K562 (cell line): ENCODE data around the gene CUTA. TPM values are rescaled to one million over a fixed set of nuclear protein-coding genes. Genes with fewer than 3 reads are reported as not detected.

ENCODE experiments used
- ATAC-seq: fragments of 200-7000 bp; cut with Tn5 transposase; 3 replicates; pipeline ENCODE4 v1.9.1; 2020; ENCODE audit warnings: moderate library complexity
- BruUV-seq: library from RNA; stranded (reverse); fragments of 400-500 nt; replicated peaks from 2 replicates; lab custom pipeline; 2021; lab: Mats Ljungman, UMichigan
- CTCF ChIA-PET: fragments of 300-600 bp; formaldehyde crosslinking; extraction: SDS; loops from one replicate; lab custom pipeline; 2021; ENCODE audit warnings: low intra/inter-chr PET ratio; lab: Yijun Ruan, JAX
- POLR2A ChIA-PET: fragments of 300-600, 350-650 bp; sonication (Branson Sonifier 250); formaldehyde crosslinking; extraction: SDS; loops from one replicate; lab custom pipeline; 2021; ENCODE audit warnings: antibody characterized with exemption, inconsistent platforms; lab: Yijun Ruan, JAX
- DNase-seq, 4 experiments: peaks; one replicate each; pipeline versions ENCODE4 v3.0.0 to v3.0.0-alpha.2; 2011 to 2018; ENCODE audit warnings: low spot score in 3 of 4, mixed read lengths in 3 of 4; ENCODE audit errors: extremely low read depth in 1 of 4
- FAIRE-seq: peaks from 2 replicates; lab custom pipeline; 2011; peaks lifted over from hg19 to GRCh38; lab: Jason Lieb, UNC
- H2AFZ ChIP-seq: 2 replicates; pipeline ENCODE4 v1.6.0; 2011; ENCODE audit warnings: low read depth, low read length, control low read depth, inconsistent platforms
- H3K27ac ChIP-seq: fragments of 200-600 bp; 3 replicates; pipeline ENCODE4 v1.8.0; 2011; ENCODE audit warnings: low read depth, mild to moderate bottlenecking, control low read depth, inconsistent platforms, low read length, moderate library complexity, mixed read lengths; ENCODE audit errors: extremely low read depth
- H3K27me3 ChIP-seq, 2 experiments: fragments of 300-600 bp in 1 of 2; 2 replicates in 1 of 2; 3 replicates in 1 of 2; pipeline versions ENCODE4 v1.6.0 to v1.8.0; 2011; ENCODE audit warnings: inconsistent platforms in 2 of 2, low read length in 2 of 2, mild to moderate bottlenecking in 1 of 2, mixed read lengths in 1 of 2, moderate library complexity in 1 of 2; ENCODE audit not compliant: control insufficient read depth in 2 of 2, insufficient read depth in 2 of 2
- H3K36me3 ChIP-seq: fragments of 300-600 bp; 3 replicates; pipeline ENCODE4 v1.8.0; 2011; ENCODE audit warnings: mild to moderate bottlenecking, low read length, inconsistent platforms; ENCODE audit not compliant: control insufficient read depth, insufficient read depth
- H3K4me1 ChIP-seq, 2 experiments: fragments of 200-600 bp in 1 of 2; replicated peaks in 1 of 2; 2 replicates in 1 of 2; 3 replicates in 1 of 2; pipeline versions ENCODE4 v1.5.1 to v1.8.0; 2011; ENCODE audit warnings: inconsistent platforms in 2 of 2, low read length in 2 of 2, mild to moderate bottlenecking in 1 of 2, mixed read lengths in 1 of 2, moderate library complexity in 1 of 2; ENCODE audit not compliant: control insufficient read depth in 2 of 2, insufficient read depth in 2 of 2
- H3K4me2 ChIP-seq: 2 replicates; pipeline ENCODE4 v1.6.1; 2011; ENCODE audit warnings: low read length, control low read depth, inconsistent platforms, mixed read lengths; ENCODE audit not compliant: insufficient read depth
- H3K4me3 ChIP-seq: fragments of 200-600 bp; sonication (generic), shearing (Covaris generic); 2 replicates; pipeline ENCODE4 v1.5.1; 2016; ENCODE audit warnings: control low read depth, inconsistent platforms
- H3K79me2 ChIP-seq: fragments of 200-600 bp; 3 replicates; pipeline ENCODE4 v1.8.0; 2011; ENCODE audit warnings: low read length, inconsistent platforms; ENCODE audit not compliant: control insufficient read depth, insufficient read depth
- H3K9ac ChIP-seq, 2 experiments: 2 replicates each; pipeline versions ENCODE4 v1.6.0 to v1.6.1; 2011; ENCODE audit warnings: low read depth in 2 of 2, low read length in 2 of 2, control low read depth in 1 of 2, inconsistent platforms in 1 of 2, mild to moderate bottlenecking in 1 of 2, mixed read lengths in 1 of 2; ENCODE audit not compliant: insufficient read depth in 1 of 2
- H3K9me1 ChIP-seq: one replicate; pipeline ENCODE4 v1.6.0; 2011; ENCODE audit warnings: inconsistent platforms, mild to moderate bottlenecking, low read length, moderate library complexity; ENCODE audit not compliant: control insufficient read depth, insufficient read depth
- H3K9me3 ChIP-seq: replicated peaks from 2 replicates; pipeline ENCODE4 v1.5.1; 2011; ENCODE audit warnings: low read depth, low read length, inconsistent platforms; ENCODE audit not compliant: control insufficient read depth, insufficient read depth
- H4K20me1 ChIP-seq: replicated peaks from 2 replicates; pipeline ENCODE4 v1.6.1; 2011; ENCODE audit warnings: low read length, inconsistent platforms, mixed read lengths; ENCODE audit not compliant: control insufficient read depth, insufficient read depth
- ARHGAP35 ChIP-seq: fragments of 450-650 bp; IDR thresholded peaks from 2 replicates; pipeline ENCODE4 v1.6.1; 2018; ENCODE audit not compliant: partially characterized antibody
- GABPB2 ChIP-seq: fragments of 250-450 bp; sonication (Bioruptor Pico); conservative IDR thresholded peaks from 2 replicates; pipeline ENCODE4 v1.5.1; 2021; ENCODE audit warnings: mild to moderate bottlenecking
- RBFOX2 ChIP-seq: fragments of 200-400 bp; formaldehyde crosslinking; IDR thresholded peaks from 2 replicates; pipeline ENCODE4 v1.6.1; 2017; ENCODE audit warnings: low read depth, mild to moderate bottlenecking, low read length, moderate library complexity
- SIN3A ChIP-seq, 2 experiments: fragments of 150-350 bp in 1 of 2; IDR thresholded peaks; 2 replicates each; pipeline ENCODE4 v1.6.1; 2011 to 2016; ENCODE audit warnings: borderline replicate concordance in 2 of 2, low read depth in 2 of 2, low read length in 2 of 2, mild to moderate bottlenecking in 2 of 2, moderate library complexity in 2 of 2; ENCODE audit not compliant: control insufficient read depth in 1 of 2
- TGIF2 ChIP-seq: sonication (generic); formaldehyde crosslinking; IDR thresholded peaks from 2 replicates; pipeline ENCODE4 v1.8.1; 2022; ENCODE audit warnings: mild to moderate bottlenecking, missing genetic modification reagents, moderate library complexity
- ZNF785 ChIP-seq: fragments of 250-450 bp; sonication (Bioruptor Pico); IDR thresholded peaks from 2 replicates; pipeline ENCODE4 v1.4.0; 2020; ENCODE audit warnings: mild to moderate bottlenecking
- whole genome bisulfite sequencing: fragments of 100-300 bp; shearing (Covaris generic); methylation state at CpG from one replicate; pipeline ENCODE4 v1.1.6; 2016; ENCODE audit warnings: low coverage, mixed read lengths; ENCODE audit not compliant: insufficient coverage; ENCODE audit errors: missing lambda C conversion rate; 5-methylcytosine and 5-hydroxymethylcytosine counted together
- in situ Hi-C: fragments of 300-500 bp; cut with MboI; formaldehyde crosslinking; loops from 4 replicates; pipeline ENCODE4 v1.15.0; 2018; ENCODE audit warnings: inconsistent platforms, mixed read lengths
- intact Hi-C: fragments of 100-400 bp; cut with micrococcal nuclease; formaldehyde crosslinking; loops from 2 replicates; pipeline ENCODE4 v1.14.2; 2022
- polyA plus RNA-seq, 8 experiments: library from polyadenylated mRNA; depleted of rRNA in 4 of 8; stranded (reverse) in 5 of 8; unstranded in 3 of 8; fragments of >200 nt; fragmentation: Nextera tagmentation in 2 of 8; fragmentation: Illumina TruSeq in 1 of 8; extraction: Ambion mirVana in 2 of 8; extraction: Trizol in 1 of 8; gene quantifications; 2 replicates each; pipeline versions ENCODE4 v1.2.1 to v1.2.3, GENCODE V29; 2011 to 2014; ENCODE audit warnings: inconsistent platforms in 1 of 8, missing spikeins in 1 of 8
- total RNA-seq, 7 experiments: library from RNA; depleted of rRNA in 6 of 7; stranded (reverse); fragments of >200 nt in 6 of 7; fragmentation: Illumina TruSeq in 2 of 7; extraction: Trizol in 2 of 7; gene quantifications; 2 replicates each; pipeline versions ENCODE4 v1.2.1 to v1.2.3, GENCODE V29; 2011 to 2021; ENCODE audit warnings: low replicate concordance in 1 of 7
- TF ChIP-seq, protein P1 (sequence below), 3 experiments: IDR thresholded peaks in 2 of 3; conservative IDR thresholded peaks in 1 of 3; 2 replicates each; pipeline ENCODE4 v1.5.1; 2011 to 2012; ENCODE audit warnings: low read length in 3 of 3, mild to moderate bottlenecking in 3 of 3, control low read depth in 2 of 3, improper control_type of control experiment in 1 of 3, inconsistent platforms in 1 of 3, low read depth in 1 of 3, mixed read lengths in 1 of 3, moderate library complexity in 1 of 3; ENCODE audit not compliant: insufficient read depth in 2 of 3
- TF ChIP-seq, protein P2 (sequence below): fragments of 250-450 bp; sonication (Bioruptor Pico); IDR thresholded peaks from 2 replicates; pipeline ENCODE4 v1.8.0; 2022; ENCODE audit warnings: moderate library complexity, mild to moderate bottlenecking, inconsistent platforms
- TF ChIP-seq, protein P3 (sequence below): fragments of 200-800 bp; sonication (Bioruptor generic); IDR thresholded peaks from 2 replicates; pipeline ENCODE4 v1.6.1; 2016; ENCODE audit warnings: missing genetic modification characterization, missing compliant biosample characterization
- TF ChIP-seq, protein P4 (sequence below): sonication (generic); formaldehyde crosslinking; IDR thresholded peaks from 2 replicates; pipeline ENCODE4 v1.8.0; 2022; ENCODE audit warnings: mild to moderate bottlenecking, missing genetic modification reagents

The CUTA gene
- total and polyA plus RNA-seq, 9 of the 15 experiments (the other 6 are each of a cell fraction or from before 2014, with no cell fraction given) = 166 to 682 (median 310) TPM

DNA sequence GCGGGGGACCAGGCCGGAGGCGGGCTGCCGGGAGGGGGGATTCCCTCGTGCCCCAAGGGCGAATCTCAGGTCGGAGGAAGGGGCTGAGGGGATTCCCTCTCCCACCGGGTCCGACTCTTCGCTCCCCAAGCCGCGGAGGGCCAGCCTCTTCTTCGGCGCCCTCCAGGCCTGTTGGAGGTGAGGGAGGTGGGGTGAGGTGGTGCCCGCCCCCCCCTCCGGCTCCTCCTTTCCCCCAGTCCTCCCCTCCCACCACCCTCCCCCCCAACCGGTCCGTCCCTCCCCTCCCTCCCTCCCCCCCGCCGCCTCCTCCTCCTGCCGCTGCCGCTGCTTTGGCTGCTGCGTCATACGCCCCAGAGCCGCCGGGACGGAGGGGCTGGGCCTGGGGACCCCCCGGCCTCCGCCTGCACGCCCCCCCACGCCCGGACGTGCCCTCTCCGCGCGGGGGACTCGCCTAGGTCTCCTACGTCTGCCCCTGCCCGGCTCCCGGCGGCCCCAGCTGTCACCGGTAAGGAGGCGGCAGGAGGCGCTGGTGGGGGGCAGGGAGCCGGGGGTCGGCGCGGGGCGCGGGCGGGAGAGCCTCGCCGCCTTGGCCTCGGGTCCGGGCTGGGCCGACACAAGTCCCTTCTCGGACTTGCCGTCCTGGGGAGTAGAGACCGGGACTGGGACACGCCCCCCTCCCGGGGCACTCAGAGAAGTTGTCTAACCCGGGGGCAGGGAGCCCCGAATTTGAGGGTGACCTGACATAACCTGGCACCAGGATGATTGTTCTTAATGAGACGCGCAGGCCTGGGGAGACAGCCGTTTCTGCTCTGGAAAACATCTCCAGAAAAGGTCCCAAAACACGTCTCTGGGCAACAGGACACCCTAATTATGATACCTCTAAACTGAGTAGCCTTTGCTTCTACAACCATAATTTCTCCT, 6.9 kb downstream of the CUTA start, which contains the start of gene PHF1:
Gene PHF1, plus strand, starts transcription at position 304 of the 921 bp plus-strand sequence. CDS start 1,250 bp downstream, outside the sequence.
- in situ Hi-C loops (no loop called here), intact Hi-C loops (loop anchor here (1.0 to 5.0 kb wide), 5 partner anchors 7 to 210 kb away; partner anchors contain the start of genes B3GALT4, CUTA, KIFC1 and RGL2)
- Histone ChIP-seq H3K9me3 (no peaks in the 10 kb centered on the region), H3K9me1 (no peaks in the 10 kb centered on the region), H3K36me3 (peaks cover 73% of the 10 kb centered on the region), H3K27ac (peak within 1 kb of the TSS; percentile 93), H3K4me2 (peak within 1 kb of the TSS; percentile 92), H3K4me1 (peaks cover 18 to 34% of the 10 kb centered on the region in 2 experiments; a peak in 4 of 5 replicates), H3K27me3 (no peaks in the 10 kb centered on the region), H2AFZ (peak within 1 kb of the TSS; percentile 96), H3K4me3 (peak within 1 kb of the TSS; percentile 95), H4K20me1 (no peaks in the 10 kb centered on the region; the same call in 1 of the 2 replicates), H3K9ac (peak within 1 kb of the TSS; percentile 77 to 91), H3K79me2 (peaks cover 34% of the 10 kb centered on the region)
- CTCF ChIA-PET = interaction anchor here (0.8 kb wide), 1 partner anchor 20 kb away, joined by 3 read pairs; no protein-coding TSS in a partner anchor
- DNase-seq (peak; percentile 88 to 97 (median 93)), ATAC-seq (peak; percentile 45), FAIRE-seq (peak; percentile 23)
- POLR2A ChIA-PET = interaction anchor here (0.5 to 1.4 kb wide), 6 partner anchors 14 to 160 kb away, joined by 3 to 7 read pairs (median 3); no protein-coding TSS in a partner anchor
- 2% methylated on average over 38 of the region's 67 CpGs for WGBS
- no TSS peak for BruUV-seq
- peak; percentile 58; the same call in 1 of the 2 replicates for TF ChIP-seq RBFOX2
- TF ChIP-seq SIN3A (IDR thresholded peaks at IDR 0.05; ENCODE audit: borderline replicate concordance in 2 of 2, control insufficient read depth in 1 of 2, low read depth in 2 of 2, low read length in 2 of 2) = peak; percentile 79 to 90
- TF ChIP-seq, protein P1, sequence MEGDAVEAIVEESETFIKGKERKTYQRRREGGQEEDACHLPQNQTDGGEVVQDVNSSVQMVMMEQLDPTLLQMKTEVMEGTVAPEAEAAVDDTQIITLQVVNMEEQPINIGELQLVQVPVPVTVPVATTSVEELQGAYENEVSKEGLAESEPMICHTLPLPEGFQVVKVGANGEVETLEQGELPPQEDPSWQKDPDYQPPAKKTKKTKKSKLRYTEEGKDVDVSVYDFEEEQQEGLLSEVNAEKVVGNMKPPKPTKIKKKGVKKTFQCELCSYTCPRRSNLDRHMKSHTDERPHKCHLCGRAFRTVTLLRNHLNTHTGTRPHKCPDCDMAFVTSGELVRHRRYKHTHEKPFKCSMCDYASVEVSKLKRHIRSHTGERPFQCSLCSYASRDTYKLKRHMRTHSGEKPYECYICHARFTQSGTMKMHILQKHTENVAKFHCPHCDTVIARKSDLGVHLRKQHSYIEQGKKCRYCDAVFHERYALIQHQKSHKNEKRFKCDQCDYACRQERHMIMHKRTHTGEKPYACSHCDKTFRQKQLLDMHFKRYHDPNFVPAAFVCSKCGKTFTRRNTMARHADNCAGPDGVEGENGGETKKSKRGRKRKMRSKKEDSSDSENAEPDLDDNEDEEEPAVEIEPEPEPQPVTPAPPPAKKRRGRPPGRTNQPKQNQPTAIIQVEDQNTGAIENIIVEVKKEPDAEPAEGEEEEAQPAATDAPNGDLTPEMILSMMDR (IDR thresholded peaks at IDR 0.05 in 2 of 3, conservative IDR thresholded peaks at IDR 0.05 in 1 of 3; ENCODE audit: insufficient read depth in 2 of 3, low read depth in 1 of 3, low read length in 3 of 3) = peak in 2 of 3 experiments; percentile 18 to 40; a peak in 3 of 6 replicates
- TF ChIP-seq ARHGAP35 = no peak
- TF ChIP-seq ZNF785 = no peak
- TF ChIP-seq, protein P2, sequence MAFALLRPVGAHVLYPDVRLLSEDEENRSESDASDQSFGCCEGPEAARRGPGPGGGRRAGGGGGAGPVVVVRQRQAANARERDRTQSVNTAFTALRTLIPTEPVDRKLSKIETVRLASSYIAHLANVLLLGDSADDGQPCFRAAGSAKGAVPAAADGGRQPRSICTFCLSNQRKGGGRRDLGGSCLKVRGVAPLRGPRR = no peak
- TF ChIP-seq, protein P3, sequence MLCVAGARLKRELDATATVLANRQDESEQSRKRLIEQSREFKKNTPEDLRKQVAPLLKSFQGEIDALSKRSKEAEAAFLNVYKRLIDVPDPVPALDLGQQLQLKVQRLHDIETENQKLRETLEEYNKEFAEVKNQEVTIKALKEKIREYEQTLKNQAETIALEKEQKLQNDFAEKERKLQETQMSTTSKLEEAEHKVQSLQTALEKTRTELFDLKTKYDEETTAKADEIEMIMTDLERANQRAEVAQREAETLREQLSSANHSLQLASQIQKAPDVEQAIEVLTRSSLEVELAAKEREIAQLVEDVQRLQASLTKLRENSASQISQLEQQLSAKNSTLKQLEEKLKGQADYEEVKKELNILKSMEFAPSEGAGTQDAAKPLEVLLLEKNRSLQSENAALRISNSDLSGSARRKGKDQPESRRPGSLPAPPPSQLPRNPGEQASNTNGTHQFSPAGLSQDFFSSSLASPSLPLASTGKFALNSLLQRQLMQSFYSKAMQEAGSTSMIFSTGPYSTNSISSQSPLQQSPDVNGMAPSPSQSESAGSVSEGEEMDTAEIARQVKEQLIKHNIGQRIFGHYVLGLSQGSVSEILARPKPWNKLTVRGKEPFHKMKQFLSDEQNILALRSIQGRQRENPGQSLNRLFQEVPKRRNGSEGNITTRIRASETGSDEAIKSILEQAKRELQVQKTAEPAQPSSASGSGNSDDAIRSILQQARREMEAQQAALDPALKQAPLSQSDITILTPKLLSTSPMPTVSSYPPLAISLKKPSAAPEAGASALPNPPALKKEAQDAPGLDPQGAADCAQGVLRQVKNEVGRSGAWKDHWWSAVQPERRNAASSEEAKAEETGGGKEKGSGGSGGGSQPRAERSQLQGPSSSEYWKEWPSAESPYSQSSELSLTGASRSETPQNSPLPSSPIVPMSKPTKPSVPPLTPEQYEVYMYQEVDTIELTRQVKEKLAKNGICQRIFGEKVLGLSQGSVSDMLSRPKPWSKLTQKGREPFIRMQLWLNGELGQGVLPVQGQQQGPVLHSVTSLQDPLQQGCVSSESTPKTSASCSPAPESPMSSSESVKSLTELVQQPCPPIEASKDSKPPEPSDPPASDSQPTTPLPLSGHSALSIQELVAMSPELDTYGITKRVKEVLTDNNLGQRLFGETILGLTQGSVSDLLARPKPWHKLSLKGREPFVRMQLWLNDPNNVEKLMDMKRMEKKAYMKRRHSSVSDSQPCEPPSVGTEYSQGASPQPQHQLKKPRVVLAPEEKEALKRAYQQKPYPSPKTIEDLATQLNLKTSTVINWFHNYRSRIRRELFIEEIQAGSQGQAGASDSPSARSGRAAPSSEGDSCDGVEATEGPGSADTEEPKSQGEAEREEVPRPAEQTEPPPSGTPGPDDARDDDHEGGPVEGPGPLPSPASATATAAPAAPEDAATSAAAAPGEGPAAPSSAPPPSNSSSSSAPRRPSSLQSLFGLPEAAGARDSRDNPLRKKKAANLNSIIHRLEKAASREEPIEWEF (CRISPR knock-in tag) = no peak
- no peak for TF ChIP-seq GABPB2 (CRISPR knock-in tag)
- peak; percentile 50; the same call in 1 of the 2 replicates for TF ChIP-seq TGIF2 (CRISPR knock-in tag)
- TF ChIP-seq, protein P4, sequence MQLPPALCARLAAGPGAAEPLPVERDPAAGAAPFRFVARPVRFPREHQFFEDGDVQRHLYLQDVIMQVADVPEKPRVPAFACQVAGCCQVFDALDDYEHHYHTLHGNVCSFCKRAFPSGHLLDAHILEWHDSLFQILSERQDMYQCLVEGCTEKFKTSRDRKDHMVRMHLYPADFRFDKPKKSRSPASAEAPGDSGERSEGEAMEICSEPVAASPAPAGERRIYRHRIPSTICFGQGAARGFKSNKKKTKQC (CRISPR knock-in tag) = 0 out of 2 replicates have a peak, but pooled peaks have one; percentile 23
